ENCODE measurements around the gene VAC14.

VAC14 gene

GRCh38 chr16:70677499-70678120 lies 123.3 kb downstream of the VAC14 start:
- TF ChIP-seq CTCF (IDR thresholded peaks at IDR 0.05): no peak

DNA sequence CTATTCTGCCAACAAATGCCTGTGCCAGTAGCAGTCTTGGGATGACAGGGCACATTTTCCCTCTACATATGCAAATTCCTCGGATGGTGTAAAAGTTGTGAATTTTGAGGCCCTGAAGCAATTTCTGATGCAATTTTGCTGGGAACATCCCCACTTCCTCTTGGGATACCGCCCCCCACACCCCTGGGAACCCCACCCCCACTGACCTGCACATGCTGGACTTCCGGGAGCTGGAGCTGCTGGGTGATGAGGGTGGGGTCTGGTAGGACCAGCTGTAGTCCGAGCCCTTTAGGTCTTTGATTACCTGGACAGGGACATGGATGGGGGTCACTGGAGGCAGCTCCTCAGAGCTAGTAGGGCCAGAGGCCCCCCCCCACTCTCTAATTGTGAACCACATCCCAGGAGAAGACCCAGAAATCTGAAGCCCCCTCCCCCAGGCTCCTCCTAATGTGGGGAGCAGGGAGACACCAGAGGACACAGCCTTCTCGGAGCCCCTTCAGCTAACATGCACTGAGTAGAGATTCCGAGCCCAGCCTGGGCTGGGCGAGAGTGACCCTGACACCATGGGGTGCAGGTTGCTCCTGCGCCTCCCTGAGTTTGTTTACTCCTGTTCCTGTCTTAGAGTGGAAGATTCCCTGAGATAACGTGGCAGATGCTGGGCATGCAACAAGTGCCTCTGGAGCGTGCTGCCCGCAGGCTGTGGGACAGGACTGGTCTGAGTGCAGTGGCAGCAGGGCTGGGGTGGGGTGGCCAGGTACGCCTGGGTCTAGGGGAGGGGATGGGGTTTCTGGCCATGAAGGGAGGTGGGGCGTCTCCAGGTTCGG lies 124.1 kb downstream of the VAC14 start:
- no peak for TF ChIP-seq CTCF (IDR thresholded peaks at IDR 0.05)

DNA sequence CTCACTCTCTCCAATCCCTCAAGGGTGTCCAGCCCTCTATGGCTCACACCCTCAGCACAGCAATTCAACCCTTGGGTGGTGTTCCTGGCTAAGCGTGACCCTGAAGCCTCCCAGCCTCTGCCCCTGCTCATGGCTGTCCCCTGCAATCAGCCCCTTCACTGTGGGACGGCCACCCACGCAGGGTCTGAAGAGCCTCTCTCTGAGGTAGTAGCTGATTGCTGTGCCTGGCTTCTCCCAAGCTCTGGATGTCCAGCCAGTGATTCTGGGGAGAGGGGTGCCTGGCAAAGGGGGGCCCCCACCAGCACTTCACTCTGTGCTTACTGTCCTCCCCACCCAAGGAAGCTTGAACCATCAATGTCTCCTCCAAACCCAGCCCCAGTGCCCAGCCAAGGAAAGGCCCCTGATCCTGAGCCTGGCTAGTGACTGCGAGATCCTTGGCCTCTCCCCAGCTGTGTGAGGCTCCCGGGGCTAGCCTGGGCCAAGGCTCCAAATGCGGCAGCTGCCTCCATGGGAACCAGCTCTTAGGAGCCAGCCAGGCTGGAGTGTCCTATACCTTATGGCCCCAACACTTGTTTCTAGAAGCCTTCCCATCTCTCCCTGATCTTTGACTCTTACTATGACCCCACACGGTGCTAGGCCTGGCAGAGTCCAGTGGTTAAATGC lies 125.0 kb downstream of the VAC14 start:
- no peak for TF ChIP-seq CTCF (IDR thresholded peaks at IDR 0.05)

- no peak for TF ChIP-seq CTCF (IDR thresholded peaks at IDR 0.05)
Observed at GRCh38 chr16:70674221-70675014, 126.5 kb downstream of the VAC14 start.

DNA sequence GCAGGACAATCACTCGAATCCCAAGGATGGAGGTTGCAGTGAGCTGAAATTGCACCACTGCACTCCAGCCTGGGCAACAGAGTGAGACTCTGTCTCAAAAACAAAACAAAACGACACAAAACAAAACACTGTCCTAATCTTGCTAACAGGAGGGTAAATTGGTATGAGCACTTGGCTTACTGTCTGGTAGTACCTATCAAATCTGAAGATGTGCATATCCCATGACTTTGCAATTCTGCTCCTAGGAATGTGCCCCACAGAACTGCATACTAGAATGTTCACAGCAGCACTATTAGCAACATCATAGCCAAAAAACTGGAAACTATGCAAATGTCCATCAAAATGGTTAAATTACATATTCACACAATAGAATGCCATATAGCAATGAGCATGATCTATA lies 130.8 kb downstream of the VAC14 start:
- TF ChIP-seq CTCF (IDR thresholded peaks at IDR 0.05): no peak

DNA sequence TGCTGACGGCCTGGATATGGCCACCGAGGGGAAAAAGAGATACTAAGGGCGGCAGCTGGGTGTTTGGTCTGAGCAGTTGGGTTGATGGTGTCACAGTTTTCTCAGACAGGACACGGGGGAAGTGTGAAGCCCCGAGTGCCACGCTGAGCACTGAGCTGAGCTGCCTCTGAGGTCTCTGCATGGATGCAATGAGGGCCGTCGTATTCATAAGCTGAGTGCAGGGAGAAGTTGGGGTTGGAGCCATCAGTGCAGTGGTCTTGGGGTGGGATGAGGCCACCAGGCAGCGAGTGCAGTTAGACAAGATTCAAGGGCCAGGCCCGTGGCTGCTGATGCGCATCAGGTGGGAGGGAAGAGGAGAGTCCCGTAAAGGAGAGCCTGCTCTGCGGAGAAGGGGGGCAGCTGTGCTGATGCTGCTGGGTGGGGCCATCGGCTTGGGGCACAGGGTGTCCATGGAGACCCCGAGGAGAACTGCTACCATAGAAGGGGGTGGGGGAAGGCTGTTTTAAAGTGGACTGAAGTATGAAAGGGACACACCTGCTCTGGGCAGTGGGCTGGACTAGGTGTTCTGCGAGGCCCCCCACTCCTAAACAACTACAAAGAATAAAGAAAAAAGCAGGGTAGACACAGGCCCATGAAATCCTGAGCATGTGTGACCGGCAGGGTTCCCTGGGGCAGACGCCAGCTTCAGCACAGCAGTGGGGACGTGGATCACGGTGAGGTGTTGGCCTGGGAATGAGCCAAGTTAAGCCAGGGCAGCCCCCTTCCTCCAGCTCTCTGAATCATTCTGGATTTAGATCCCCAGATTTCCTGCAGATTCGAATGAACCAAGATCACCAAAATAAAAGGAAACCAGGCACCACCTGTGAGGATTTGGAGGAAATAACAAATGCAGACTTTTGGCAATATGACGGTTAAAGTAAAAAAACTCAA lies 134.9 kb downstream of the VAC14 start:
- no peak for TF ChIP-seq CTCF (IDR thresholded peaks at IDR 0.05)
